NCI-H2196 (cell line): ENCODE data around the gene NT5M.
"Not testable (repeated sequence)": the region's sequence is repeated elsewhere in the genome, so short reads cannot be mapped to it uniquely, and the experiment has no call there.

Experiments
- DNase-seq: peaks from one replicate; lab custom pipeline; 2025; ENCODE audit not compliant: unreplicated experiment; lab: John Stamatoyannopoulos, UW

Gene NT5M

DNA sequence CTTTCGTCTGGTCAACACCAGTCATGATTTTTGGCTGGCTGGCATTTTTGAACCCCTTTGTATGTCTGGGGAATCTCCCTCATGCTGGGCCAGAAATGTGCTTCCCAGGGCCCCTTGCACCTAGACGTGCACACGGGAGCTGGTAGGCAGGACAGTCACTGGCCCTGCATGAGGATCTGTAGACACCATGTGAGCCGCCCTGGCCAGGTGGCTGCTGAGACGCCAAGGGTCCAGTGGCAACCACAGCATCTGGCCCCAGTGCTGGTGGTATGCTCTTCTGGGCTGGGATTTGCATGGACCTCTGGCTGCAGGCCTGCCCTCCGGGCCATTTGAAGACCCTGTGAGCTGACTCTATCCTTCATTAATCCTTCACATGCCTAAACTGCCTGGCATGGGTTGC, 67.5 kb downstream of the NT5M start:
- no peak for DNase-seq

DNA sequence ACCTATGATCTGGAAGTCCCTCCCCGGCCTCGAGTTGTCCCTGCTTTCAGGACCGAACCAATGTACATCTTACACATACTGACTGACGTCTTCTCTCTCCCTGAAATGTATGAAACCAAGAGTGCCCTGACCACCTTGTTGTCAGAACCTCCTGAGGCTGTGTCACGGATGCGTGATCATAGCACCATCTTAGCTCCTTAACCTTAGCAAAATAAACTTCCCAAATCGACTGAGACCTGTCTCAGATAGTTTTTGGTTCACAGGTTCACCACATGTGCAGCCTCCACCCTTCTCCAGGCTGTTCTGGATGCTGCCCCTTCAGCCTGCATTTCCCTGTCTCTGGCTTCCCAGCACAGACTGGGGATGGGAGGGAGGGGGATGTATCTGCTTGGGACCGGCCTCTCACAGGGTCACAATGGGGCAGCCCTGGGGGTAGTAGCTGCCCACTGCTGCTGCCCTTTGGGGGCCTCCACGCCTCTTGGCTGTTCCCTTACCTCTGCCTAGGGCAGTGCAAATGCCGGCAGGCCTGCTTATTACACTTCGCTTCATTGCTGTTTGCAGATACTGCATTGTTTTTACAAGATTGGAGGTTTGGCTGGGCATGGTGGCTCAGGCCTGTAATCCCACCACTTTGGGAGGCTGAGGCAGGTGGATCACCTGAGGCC, 69.8 kb downstream of the NT5M start:
- no peak for DNase-seq

DNA sequence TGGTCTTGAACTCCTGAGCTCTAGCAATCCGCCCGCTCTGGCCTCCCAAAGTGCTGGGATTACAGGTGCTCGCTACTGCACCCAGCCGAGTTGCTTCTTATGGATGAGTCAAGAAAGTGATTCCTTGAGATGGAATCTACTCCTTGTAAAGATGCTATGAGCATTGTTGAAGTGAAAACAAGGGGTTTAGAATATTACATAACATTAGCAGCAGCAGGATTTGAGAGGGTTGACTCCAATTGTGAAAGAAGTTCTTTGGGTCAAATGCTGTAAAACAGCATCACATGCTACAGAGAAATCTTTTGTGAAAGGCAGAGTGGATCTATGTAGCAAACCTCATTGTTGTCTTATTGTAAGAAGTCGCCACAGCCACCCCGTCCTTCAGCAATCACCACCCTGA, 72.7 kb downstream of the NT5M start:
- DNase-seq, result no peak

DNA sequence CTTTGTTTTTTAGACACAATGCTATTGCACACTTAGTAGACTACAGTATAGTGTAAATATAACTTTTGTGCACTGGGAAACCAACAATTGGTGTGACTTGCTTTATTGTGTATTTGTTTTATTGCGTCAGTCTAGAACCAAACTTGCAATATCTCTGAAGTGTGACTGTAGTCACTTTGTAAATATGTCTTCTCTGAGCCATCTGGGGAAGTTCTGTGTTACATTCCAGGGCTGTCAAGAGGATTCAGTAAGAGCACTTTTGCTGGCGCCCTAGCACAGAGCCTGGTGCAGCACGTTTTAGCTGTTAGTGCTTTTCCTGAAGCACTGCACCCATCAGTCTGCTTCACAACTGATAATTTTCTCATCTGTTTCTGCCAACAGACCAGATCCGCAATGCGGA, 73.2 kb downstream of the NT5M start:
- no peak for DNase-seq

DNA sequence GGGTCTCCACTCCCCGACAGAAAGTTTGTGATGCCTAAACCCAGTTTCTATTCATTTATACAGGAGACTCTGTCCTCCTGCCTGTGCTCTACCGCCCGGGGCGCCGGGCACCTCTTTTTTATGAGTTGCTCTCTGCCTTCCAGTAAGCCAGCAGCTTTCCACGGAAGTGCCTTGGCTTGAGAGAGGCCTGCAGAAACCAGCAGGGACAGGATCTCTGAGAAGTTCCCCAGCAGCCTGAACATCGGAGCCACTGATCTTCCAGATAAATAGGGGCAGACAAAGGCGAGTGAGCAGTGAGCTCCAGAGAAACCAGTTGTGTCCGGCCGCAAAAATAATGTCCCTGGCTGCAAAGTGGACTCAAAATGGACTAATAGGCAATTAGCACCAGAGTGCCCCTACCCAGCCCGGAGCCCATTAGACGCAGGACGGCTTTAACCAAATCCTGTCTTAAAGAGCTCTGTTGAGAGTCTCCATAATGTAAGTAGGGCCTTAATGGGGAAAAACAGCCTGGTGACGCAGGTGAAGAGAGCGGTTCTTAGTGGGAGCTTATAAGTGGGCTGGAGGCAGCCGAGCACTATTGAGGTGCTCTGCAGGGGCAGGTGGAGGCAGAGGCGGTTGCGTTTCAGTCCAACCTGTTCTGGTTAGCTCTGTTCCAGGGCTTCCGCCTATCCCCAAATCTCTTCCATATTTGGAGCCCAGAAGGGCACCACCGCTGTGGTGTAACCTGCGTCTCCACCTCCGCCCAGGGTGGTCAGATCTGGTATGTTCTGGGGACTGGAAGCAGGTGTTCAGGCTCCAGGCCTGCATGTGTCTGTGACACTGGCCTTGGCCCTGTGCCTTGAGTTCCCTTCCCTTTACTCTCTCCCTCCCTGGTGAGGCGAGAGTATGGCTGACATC, 74.1 kb downstream of the NT5M start:
- DNase-seq, result no peak

DNA sequence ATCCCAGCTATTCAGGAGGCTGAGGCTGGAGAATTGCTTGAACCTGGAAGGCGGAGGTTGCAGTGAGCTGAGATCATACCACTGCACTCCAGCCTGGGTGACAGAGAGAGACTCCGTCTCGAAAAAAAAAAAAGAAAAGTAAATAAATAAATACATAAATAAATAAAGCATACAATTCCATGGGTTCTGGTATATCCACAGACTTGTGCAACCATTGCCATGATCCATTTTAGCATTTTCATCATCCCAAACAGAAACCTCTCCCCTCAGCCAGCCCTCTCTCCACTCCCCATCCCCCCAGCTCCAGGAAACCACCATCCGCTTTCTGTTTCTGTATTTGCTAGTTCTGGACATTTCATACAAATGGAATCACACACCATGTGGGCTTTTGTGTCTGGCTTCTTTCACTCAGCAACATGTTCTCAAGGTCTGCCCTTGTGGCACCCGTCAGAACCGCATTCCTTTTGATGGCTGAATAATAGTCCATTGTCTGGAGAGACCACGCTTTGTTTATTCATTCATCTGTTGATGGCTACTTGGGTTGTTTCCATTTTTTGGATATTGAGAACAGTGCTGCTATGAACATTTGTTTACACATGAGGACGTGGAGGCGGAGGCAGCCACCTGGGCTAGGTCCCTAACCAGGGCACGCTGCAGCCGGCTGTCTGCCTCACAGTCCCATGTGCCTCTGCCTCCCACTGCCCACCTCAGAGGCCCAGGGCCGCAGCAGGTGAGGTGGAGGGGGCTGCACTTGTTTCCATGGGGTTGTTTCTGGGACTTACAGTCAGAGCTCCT, 76.2 kb downstream of the NT5M start:
- no peak for DNase-seq

DNA sequence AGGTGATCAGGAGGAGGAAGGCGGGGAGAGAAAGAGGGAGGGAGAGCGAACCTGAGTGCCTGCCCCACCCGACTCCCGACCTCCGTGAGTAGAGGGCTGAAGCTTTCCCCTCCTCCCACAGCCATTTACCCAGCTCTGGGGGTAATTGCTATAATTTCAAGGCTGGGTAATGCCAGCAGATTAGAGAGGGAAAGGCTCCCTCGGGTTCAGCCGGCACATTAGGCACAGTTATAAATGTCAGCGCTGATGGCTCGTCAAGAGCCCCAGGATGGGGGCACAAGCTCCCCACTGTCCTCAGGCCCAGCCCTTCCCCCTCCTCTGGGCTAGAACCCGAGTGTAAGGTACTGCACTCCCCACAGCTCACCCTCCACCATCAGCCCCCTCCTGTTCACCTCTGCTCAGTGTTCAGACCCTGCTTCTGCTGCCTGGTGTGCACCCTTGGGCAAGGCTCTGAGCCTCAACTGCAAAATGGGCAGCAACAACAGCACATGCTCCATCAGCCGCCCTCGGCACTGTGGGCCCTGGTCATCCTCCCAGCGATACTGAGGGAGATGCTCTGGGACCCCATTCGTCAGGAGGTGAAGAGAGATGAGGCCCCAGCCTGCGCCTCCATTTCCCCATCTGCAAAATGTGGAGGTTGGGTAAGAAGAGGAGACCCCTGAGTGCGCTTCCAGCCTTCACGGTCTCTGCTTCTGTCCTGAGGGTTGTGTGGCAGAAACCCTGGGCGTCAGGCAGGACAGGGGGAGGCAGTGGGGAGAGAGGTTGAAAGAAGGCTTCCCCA, 77.2 kb downstream of the NT5M start:
- DNase-seq, result no peak

DNA sequence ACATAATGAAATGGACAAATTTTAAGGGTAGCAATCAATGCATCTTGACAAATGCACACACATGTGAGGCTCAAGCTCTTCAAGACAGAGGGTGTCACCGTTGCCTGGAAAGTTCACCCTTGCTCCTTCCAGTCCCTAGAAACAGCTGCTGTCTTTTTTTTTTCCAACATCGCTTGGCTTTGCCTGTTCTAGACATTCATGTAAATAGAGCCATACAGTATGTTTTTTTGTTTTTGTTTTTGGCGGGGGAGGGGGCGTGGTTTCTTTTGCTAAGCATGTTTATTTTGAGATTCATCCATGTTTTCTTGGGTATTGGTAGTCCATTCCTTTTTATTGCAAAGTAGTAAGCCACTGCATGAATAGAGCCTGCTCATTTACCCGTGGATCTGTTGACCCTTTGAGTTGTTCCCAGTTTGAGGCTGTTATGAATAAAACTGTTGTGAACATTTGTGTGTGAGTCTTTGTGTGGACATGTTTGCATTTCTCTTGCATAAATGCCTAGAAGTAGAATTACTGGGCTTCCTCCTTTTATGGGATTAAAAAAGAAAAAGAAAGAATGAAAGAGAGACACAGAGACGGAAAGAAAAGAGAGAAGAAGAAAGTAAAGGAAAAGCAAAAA, 78.4 kb downstream of the NT5M start:
- no peak for DNase-seq

DNA sequence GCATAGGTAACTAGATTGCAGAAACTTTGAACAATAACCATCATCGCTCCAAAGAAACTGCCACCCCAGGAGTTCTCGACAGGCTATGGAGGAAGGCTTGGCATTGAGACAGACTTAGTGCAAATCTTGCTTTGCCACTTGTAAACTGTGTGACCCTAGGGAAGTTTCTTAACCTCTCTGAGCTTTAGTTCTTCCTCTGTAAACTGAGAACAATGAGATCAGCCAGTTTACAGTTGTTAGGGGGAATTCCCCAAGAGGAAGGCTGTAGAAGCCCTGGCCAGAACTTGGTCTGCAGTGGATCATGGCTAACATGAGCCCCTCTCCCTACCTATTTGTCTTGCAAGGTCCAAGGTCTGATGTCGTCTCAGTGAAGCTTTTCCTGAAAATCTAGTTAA, 78.9 kb downstream of the NT5M start:
- no peak for DNase-seq

DNA sequence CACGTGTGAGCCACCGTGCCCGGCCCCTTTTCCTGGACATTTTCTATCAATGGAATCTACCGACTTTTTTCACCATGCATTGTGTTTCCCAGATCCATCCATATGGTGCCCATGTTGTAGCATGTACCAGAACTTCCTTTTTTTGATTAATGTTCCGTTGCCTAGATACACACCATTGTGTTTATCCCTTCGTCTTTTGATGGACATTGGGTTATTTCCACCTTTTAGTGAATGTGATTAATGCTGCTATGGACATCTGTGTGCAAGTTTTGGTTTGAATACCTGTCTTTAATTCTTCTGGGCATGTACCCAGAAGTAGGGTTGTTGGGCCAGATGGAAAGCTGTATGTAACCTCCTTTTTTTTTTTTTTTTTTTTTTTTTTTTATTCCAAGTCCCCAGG, 79.8 kb downstream of the NT5M start:
- no peak for DNase-seq

DNA sequence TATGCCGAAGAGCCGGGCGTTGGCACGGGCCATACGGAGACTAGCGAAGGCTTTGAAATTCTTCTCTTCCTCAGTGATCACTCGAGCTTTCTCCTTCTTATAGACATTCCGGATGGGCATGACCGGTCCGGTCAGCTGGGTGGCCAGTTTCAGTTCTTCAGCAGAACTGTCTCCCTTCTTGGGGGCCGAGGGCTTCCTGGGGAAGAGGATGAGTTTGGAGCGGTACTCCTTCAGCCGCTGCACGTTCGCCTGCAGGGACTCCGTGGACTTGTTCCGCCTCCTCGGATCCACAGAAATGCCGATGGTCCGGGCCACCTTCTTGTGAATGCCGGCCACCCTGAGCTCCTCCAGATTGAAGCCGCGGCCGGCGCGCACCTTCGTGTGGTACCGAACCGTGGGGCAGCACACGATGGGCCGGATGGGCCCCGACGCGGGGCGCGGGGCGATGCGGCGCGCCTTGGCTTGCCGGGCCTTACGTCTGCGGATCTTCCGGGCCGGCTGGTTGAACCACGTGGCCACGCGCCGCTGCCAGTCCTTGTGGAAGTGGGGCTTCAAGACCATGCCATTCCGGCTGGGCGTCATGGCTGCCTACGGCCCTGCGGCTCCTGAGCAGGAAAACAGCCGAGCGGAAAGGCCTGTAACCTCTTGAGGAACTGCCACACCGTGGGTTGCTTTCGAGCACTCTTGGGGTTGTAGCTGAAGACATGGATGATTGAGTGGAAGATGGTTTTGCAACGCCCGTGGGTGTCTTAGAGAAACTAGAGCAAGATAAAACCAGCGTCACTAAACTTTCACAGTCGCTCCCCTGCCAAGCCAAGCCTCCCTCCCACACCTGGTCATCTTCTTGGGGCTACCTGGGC, 80.5 kb downstream of the NT5M start:
- DNase-seq, result not testable (repeated sequence)

DNA sequence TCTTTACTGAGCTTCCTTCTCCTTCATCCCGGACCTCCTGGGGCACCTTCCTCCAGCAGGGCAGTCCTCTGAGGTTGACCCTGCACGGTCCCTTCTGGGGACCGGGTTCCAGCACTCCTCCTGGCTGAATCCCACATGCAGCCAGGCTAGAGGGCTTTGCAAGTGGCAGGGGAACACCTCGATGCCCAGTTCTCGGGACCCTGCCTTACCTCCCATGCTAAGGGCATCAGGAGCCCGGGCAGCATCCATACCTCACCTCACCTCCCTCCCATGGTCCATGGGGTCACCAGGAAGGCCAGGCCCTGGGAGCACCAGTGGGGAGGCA, 81.1 kb downstream of the NT5M start:
- no peak for DNase-seq

DNA sequence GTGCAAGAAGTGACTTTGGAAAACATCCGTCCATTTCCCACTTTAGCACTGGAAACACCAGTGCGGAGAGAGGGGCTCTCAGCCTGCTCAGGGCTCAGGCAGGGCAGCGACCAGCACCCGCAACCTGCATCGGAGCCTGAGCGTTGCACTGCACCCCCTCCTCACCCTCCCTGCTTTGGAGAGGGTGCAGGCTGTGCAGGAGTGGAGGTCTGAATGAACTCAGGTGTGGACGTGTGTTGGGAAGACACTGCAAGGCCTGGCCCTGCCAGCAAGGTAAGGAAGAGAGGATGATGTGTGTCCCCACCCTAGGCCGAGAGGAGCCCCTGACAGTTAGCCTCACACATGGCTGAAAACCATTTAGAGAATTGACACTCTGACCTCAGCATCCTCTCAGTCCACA, 81.8 kb downstream of the NT5M start:
- DNase-seq, result no peak

DNA sequence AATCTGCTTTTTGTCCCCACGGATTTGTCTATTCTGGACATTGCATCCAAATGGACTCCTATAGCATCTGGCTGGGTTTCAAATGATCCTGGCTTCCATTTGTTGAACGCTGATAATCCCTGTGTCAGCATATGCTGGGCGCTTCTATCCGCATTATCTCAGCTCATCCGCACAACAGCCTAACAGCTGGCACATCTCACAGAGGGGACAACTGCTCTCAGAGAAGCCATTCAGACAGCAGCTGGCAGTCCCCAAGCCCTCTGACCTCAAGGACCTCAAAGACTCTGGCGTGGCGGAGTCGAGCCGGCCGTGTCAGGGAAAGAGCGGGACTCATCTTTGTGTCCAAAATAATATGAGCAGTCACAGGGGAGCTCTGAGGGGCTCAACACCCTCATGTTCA, 82.3 kb downstream of the NT5M start:
- no peak for DNase-seq

DNA sequence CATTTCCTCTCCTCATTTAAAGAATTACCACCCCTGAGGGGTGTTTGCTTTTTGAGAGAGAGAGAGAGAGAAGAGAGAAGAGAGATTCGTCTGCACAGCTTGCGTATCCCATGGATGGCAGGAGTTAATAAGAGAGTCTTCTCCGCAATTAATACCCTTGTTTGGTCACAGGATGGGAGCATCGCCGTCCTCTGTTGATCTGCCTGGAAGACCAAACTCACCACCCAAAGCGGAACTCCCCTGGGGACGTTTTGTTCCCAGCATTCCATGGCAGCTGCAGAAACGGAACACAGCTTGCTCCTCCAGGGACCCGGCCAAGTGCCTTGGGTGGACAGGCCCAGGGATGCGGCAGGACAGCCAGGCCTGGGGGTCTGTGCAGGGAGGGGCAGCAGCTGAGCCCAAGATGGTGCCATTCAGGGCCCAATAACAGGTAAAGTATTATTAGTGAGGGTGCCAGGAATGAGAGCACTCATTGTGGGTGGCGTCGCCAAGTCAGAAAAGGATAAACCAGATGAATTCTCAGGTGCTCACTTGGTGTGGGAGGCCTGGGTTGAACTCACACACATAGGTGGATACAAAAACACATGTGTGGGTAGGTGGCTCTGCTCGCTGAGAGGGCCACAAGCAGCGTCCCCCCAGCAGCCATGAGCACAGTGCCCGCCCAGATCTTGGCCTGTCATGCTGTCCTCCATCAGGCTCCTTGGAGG, 83.1 kb downstream of the NT5M start:
- no peak for DNase-seq

DNA sequence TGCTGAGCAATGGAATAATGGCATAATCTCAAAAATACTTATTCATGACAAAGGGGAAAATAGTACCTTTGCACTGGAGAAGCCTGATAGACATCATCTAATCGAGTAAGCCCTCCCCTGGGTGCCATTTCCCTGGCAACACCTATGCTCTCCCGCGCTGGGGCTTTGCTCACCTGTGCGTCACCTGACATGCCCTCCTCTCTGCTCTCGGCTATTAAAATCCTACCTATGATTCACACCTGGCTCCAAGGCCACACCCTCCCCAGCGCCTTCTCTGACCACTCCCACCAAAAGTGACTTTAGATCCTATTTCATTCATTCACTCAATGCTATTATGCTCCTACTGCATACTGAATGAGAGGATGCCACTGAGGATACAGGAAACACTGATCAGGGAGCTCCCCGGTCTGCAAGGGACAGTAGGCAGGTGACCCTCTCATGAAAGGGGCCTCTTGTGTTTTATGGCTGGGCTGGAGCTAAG, 83.9 kb downstream of the NT5M start:
- DNase-seq, result no peak

DNA sequence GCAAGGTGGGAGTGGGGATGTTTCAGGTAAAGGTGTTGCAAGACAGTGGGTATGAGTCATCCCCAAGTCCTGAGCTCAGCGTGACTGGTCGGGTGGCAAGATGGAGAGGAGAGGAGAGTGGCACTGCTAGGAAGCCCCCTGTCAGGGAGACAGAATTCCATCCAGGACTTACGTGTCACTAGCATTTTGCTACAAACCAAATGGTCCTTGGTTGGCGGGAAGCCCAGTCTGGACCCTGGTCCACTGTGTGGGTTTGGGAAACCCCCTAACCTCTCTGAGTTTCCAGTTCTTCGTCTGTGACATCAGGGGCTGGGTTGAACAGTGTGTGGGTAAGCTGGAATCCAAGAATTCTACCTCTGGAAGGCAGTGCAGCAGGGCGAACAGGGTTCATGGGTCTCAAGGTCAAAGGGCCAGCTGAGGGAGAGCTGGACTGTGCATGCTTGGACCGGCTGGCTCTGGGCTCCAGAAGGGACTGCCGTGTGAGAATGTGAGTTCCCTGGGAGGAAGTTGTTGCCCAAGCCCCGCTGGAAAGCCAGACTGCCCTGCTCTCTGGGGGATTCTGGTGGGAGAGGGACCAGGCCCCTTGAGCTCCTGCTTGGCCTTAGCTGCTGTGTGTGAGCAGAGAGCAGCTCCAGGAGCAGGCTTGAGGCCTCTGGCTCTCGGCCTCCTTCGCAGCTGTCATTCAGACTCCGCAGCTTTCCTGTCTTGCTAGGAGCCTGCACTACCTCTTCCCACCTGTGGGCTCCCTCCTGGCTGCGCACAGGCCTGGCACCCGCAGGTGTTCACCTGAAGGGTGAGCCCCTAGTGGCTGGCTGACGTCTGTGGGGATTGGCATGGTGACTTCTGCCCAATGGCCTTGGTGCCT, 84.6 kb downstream of the NT5M start:
- peak; percentile 44 for DNase-seq
